ENCODE measurements around the gene ADK. TPM values are rescaled to one million over a fixed set of nuclear protein-coding genes. Genes with fewer than 3 reads are reported as not detected.

The ADK gene
- total and polyA plus RNA-seq, 2 donors (not counting 3 experiments of a cell fraction or from before 2014, with no cell fraction given): 11.7 to 46.5 TPM

- Histone ChIP-seq H3K36me3 (ENCODE audit: control insufficient read depth in 2 of 2, extremely low read depth in 1 of 2, insufficient read depth in 2 of 2, low read length in 2 of 2) (peaks cover 48 to 56% of the 10 kb centered on the region in 2 experiments), H4K20me1 (replicated peaks; ENCODE audit: control insufficient read depth, extremely low read depth, insufficient read depth, low read length) (no peaks in the 10 kb centered on the region), H3K9ac (replicated peaks; ENCODE audit: extremely low read depth, insufficient read depth, low read length) (no peak overlapping the region), H3K9me3 (replicated peaks; ENCODE audit: control insufficient read depth, insufficient read depth, low read length) (no peaks in the 10 kb centered on the region), H3K4me3 (replicated peaks in 1 of 3; ENCODE audit: insufficient read depth in 1 of 3, low read depth in 1 of 3, low read length in 3 of 3) (no peak overlapping the region), H3K27ac (ENCODE audit: insufficient read depth, low read depth, low read length) (no peak overlapping the region), H3K9me1 (replicated peaks; ENCODE audit: control insufficient read depth, extremely low read depth, insufficient read depth, low read length) (no peaks in the 10 kb centered on the region), H3K79me2 (ENCODE audit: control insufficient read depth, insufficient read depth, low read length) (peaks cover 2% of the 10 kb centered on the region), H3K4me2 (ENCODE audit: insufficient read depth, low read length) (no peak overlapping the region), H2AFZ (ENCODE audit: low read depth, low read length) (no peak overlapping the region), H3K27me3 (ENCODE audit: control insufficient read depth in 2 of 2, insufficient read depth in 2 of 2, low read length in 2 of 2) (no peaks in the 10 kb centered on the region), H3K4me1 (ENCODE audit: control insufficient read depth, extremely low read depth, insufficient read depth, low read length) (peaks cover 5% of the 10 kb centered on the region)
- intact Hi-C loops (cut with micrococcal nuclease) (no loop called here), dilution Hi-C loops (cut with MboI; ENCODE audit: extremely low pct_ligation_motif_present, low sequenced_read_pairs) (no loop called here)
- FAIRE-seq (no peak), DNase-seq (ENCODE audit: low read depth, low spot score) (no peak)
- no TSS peak for BruUV-seq (replicated peaks)
- TF ChIP-seq MYC (IDR thresholded peaks at IDR 0.05; ENCODE audit: low read depth, low read length) (no peak), FOS (IDR thresholded peaks at IDR 0.05; ENCODE audit: borderline replicate concordance, insufficient read depth, low read length) (no peak), GATA2 (IDR thresholded peaks at IDR 0.05; ENCODE audit: insufficient read depth, insufficient read length, low read depth, low read length) (no peak), EZH2 (IDR thresholded peaks at IDR 0.05; ENCODE audit: borderline replicate concordance, low read depth, low read length, severe bottlenecking) (no peak), POLR2AphosphoS5 (IDR thresholded peaks at IDR 0.05; ENCODE audit: insufficient read depth, low read depth, low read length) (no peak), JUN (IDR thresholded peaks at IDR 0.05; ENCODE audit: borderline replicate concordance, insufficient read depth, insufficient read length, low read depth) (no peak), POLR2A (IDR thresholded peaks at IDR 0.05; ENCODE audit: low read depth, low read length) (no peak)
- TF ChIP-seq, protein P1, sequence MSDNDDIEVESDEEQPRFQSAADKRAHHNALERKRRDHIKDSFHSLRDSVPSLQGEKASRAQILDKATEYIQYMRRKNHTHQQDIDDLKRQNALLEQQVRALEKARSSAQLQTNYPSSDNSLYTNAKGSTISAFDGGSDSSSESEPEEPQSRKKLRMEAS (IDR thresholded peaks at IDR 0.05; ENCODE audit: insufficient read depth, insufficient read length): no peak
- TF ChIP-seq, protein P2, sequence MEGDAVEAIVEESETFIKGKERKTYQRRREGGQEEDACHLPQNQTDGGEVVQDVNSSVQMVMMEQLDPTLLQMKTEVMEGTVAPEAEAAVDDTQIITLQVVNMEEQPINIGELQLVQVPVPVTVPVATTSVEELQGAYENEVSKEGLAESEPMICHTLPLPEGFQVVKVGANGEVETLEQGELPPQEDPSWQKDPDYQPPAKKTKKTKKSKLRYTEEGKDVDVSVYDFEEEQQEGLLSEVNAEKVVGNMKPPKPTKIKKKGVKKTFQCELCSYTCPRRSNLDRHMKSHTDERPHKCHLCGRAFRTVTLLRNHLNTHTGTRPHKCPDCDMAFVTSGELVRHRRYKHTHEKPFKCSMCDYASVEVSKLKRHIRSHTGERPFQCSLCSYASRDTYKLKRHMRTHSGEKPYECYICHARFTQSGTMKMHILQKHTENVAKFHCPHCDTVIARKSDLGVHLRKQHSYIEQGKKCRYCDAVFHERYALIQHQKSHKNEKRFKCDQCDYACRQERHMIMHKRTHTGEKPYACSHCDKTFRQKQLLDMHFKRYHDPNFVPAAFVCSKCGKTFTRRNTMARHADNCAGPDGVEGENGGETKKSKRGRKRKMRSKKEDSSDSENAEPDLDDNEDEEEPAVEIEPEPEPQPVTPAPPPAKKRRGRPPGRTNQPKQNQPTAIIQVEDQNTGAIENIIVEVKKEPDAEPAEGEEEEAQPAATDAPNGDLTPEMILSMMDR (IDR thresholded peaks at IDR 0.05; ENCODE audit: extremely low read depth in 1 of 2, insufficient read depth in 1 of 2, low read depth in 1 of 2, low read length in 2 of 2): no peak
- CTCF ChIA-PET: interaction anchor here (0.9 to 2.3 kb wide), 3 partner anchors 9 to 116 kb away, joined by 3 to 11 read pairs (median 5); no protein-coding TSS in a partner anchor
- POLR2A ChIA-PET: no interaction called here
Observed at GRCh38 chr10:74117738-74118137, 33.3 kb upstream of the ADK start.

All from endothelial cell of umbilical vein (primary cell).